Eye (tissue), 1 donor: Measurements from ENCODE around the gene HAPLN1.
"Not testable (repeated sequence)": the region's sequence is repeated elsewhere in the genome, so short reads cannot be mapped to it uniquely, and the experiment has no call there.

Experiments
- DNase-seq: peaks from one replicate; pipeline ENCODE4 v3.0.0-alpha.2; 2015

HAPLN1 gene

GRCh38 chr5:83720836-83721537, at the start of gene HAPLN1:
Gene HAPLN1, minus strand, starts transcription at chr5:83720855. Its CDS starts 47,332 bp downstream, at chr5:83673523.
- DNase-seq: peak; percentile 75

- peak; percentile 7 for DNase-seq
These were observed 46.8 kb upstream of the HAPLN1 start for GRCh38 chr5:83767409-83767992.

GRCh38 chr5:83764101-83764500, 43.4 kb upstream of the HAPLN1 start:
- no peak for DNase-seq

GRCh38 chr5:83760579-83760978, 39.9 kb upstream of the HAPLN1 start:
- DNase-seq: no peak

GRCh38 chr5:83752700-83753099, 32.0 kb upstream of the HAPLN1 start:
- DNase-seq: no peak

- no peak for DNase-seq
These were observed 30.5 kb upstream of the HAPLN1 start for GRCh38 chr5:83751201-83751600.

GRCh38 chr5:83750749-83751148, 30.1 kb upstream of the HAPLN1 start:
- DNase-seq: no peak

GRCh38 chr5:83745816-83746215, 25.2 kb upstream of the HAPLN1 start:
- DNase-seq: no peak

- DNase-seq: no peak
These were observed 24.2 kb upstream of the HAPLN1 start for GRCh38 chr5:83744821-83745220.

GRCh38 chr5:83742089-83742488, 21.4 kb upstream of the HAPLN1 start:
- no peak for DNase-seq

GRCh38 chr5:83741571-83741970, 20.9 kb upstream of the HAPLN1 start:
- DNase-seq: no peak

GRCh38 chr5:83740741-83741140, 20.1 kb upstream of the HAPLN1 start:
- DNase-seq: no peak

GRCh38 chr5:83736169-83736568, 15.5 kb upstream of the HAPLN1 start:
- DNase-seq: not testable (repeated sequence)

GRCh38 chr5:83735058-83735457, 14.4 kb upstream of the HAPLN1 start:
- not testable (repeated sequence) for DNase-seq

GRCh38 chr5:83731638-83732037, 11.0 kb upstream of the HAPLN1 start:
- DNase-seq: no peak

- no peak for DNase-seq
These were observed 8.7 kb upstream of the HAPLN1 start for GRCh38 chr5:83729362-83729761.

GRCh38 chr5:83726912-83727311, 6.3 kb upstream of the HAPLN1 start:
- DNase-seq: no peak

- peak; percentile 59 for DNase-seq
These were observed 4.3 kb upstream of the HAPLN1 start for GRCh38 chr5:83724935-83725334.

- DNase-seq: no peak
These were observed 3.3 kb upstream of the HAPLN1 start for GRCh38 chr5:83724001-83724400.

- DNase-seq: no peak
These were observed 2.4 kb upstream of the HAPLN1 start for GRCh38 chr5:83723031-83723430.

GRCh38 chr5:83721953-83722901, 1.6 kb upstream of the HAPLN1 start:
- DNase-seq: peak; percentile 91

- peak; percentile 34 for DNase-seq
These were observed 1.6 kb downstream of the HAPLN1 start for GRCh38 chr5:83718936-83719495.

- DNase-seq: peak; percentile 90
These were observed 2.3 kb downstream of the HAPLN1 start for GRCh38 chr5:83718195-83718825.
